ENCODE results near the gene KCP.

- TF ChIP-seq CTCF (conservative IDR thresholded peaks at IDR 0.05; ENCODE audit: low read length), result no peak
- TF ChIP-seq EZH2phosphoT487 (IDR thresholded peaks at IDR 0.05; ENCODE audit: borderline replicate concordance, low read depth, low read length), result no peak
Observed at GRCh38 chr7:128913870-128914565, 3.5 kb upstream of the KCP start.
